A673 (cell line): ENCODE results near the gene TTI1.

Source experiments
- EZH2 ChIP-seq: fragments of 200-600 bp; sonication (generic); IDR thresholded peaks from 2 replicates; pipeline ENCODE4 v1.6.1; 2017; ENCODE audit warnings: borderline replicate concordance, low read depth, mild to moderate bottlenecking, mixed read lengths, antibody characterized with exemption, low read length; ENCODE audit not compliant: poor library complexity, severe bottlenecking
- TF ChIP-seq, protein P1 (sequence below): fragments of 300-800, 200-600 bp; sonication (generic); conservative IDR thresholded peaks from 2 replicates; pipeline ENCODE4 v1.5.1; 2017; ENCODE audit warnings: low read depth, mild to moderate bottlenecking, antibody characterized with exemption, low read length, moderate library complexity, mixed read lengths

DNA sequence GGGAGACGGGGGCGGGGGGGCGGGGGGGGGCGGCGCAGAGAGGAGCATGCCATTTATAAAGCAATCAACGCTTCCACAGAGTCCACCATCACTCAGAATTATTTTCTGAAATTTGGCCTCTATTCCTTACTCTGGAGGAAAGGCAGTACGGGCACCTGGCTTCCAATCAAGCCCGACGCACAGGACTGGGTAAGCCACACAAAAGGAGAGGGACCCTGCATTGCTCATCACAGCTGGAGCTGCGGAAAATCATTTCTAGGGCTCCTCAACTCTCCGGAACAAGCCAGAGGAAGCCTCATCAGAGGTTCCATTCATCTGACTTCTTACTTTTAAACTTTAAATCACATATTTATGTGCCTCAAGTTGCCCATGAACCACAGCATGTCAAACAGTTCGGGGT, 55.9 kb downstream of the TTI1 start:
- TF ChIP-seq, protein P1, sequence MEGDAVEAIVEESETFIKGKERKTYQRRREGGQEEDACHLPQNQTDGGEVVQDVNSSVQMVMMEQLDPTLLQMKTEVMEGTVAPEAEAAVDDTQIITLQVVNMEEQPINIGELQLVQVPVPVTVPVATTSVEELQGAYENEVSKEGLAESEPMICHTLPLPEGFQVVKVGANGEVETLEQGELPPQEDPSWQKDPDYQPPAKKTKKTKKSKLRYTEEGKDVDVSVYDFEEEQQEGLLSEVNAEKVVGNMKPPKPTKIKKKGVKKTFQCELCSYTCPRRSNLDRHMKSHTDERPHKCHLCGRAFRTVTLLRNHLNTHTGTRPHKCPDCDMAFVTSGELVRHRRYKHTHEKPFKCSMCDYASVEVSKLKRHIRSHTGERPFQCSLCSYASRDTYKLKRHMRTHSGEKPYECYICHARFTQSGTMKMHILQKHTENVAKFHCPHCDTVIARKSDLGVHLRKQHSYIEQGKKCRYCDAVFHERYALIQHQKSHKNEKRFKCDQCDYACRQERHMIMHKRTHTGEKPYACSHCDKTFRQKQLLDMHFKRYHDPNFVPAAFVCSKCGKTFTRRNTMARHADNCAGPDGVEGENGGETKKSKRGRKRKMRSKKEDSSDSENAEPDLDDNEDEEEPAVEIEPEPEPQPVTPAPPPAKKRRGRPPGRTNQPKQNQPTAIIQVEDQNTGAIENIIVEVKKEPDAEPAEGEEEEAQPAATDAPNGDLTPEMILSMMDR = no peak
- no peak for TF ChIP-seq EZH2
